Measurements from ENCODE around the gene OR10C1. TPM values are rescaled to one million over a fixed set of nuclear protein-coding genes. Genes with fewer than 3 reads are reported as not detected.

Gene OR10C1
- total RNA-seq, 1 experiment from 2014 or later = not detected

DNA sequence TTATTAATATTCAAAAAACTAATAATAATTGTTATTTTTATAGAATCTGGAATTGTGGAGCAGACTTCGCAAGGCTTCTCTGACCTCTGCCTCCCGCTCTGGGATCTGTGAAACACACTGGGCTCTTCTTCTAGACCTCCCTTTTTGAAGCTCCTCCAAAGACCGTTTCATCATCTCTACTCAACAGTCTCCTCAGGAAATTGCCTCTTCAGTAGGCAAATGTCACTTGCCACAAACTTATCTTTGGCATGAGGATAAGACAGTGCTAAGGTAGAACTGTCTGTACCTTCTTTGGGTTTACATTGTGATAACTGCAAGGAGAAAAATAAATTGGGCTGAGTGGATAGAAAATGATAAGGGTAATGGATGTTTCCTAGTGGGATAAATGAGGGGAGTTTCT lies 50.9 kb downstream of the OR10C1 start:
- Histone ChIP-seq H3K4ac (ENCODE audit: low read depth, low read length) (no peak overlapping the region), H3K14ac (ENCODE audit: insufficient read depth, low read length) (no peak overlapping the region), H4K8ac (replicated peaks; ENCODE audit: insufficient read length, low read depth, low read length) (no peak overlapping the region), H3K79me2 (ENCODE audit: insufficient read depth, low read length) (no peaks in the 10 kb centered on the region), H2BK5ac (ENCODE audit: insufficient read length, low read length) (no peak overlapping the region), H3K79me1 (ENCODE audit: insufficient read depth, low read depth, low read length, poor library complexity, severe bottlenecking) (no peaks in the 10 kb centered on the region), H3K27ac (ENCODE audit: insufficient read length, low read depth, low read length) (no peak overlapping the region), H3K18ac (ENCODE audit: insufficient read length, low read depth, low read length) (no peak overlapping the region), H2BK12ac (ENCODE audit: insufficient read length, low read depth, low read length) (no peak overlapping the region), H2AFZ (ENCODE audit: low read length) (no peak overlapping the region), H3K4me1 (ENCODE audit: insufficient read depth, low read length) (no peaks in the 10 kb centered on the region), H3T11ph (ENCODE audit: low read length) (no peak overlapping the region), H3K56ac (ENCODE audit: insufficient read length, low read depth, low read length) (no peak overlapping the region), H3K9ac (ENCODE audit: extremely low read depth, insufficient read length, low read length) (no peak overlapping the region), H3K9me3 (ENCODE audit: control insufficient read depth, low read depth, low read length) (no peaks in the 10 kb centered on the region), H4K5ac (ENCODE audit: insufficient read length, low read depth, low read length) (no peak overlapping the region), H3K27me3 (ENCODE audit: insufficient read depth, low read length) (no peaks in the 10 kb centered on the region), H3K4me2 (ENCODE audit: insufficient read depth, insufficient read length, low read length) (no peak overlapping the region), H3K23me2 (ENCODE audit: insufficient read length, low read depth, low read length, poor library complexity, severe bottlenecking) (no peaks in the 10 kb centered on the region), H2BK120ac (ENCODE audit: low read depth, low read length, poor library complexity, severe bottlenecking) (no peak overlapping the region), H4K91ac (ENCODE audit: insufficient read length, low read depth, low read length) (no peak overlapping the region), H4K20me1 (ENCODE audit: control insufficient read depth, insufficient read depth, insufficient read length) (no peaks in the 10 kb centered on the region), H2AK5ac (ENCODE audit: insufficient read length, low read length) (no peak overlapping the region), H2BK15ac (ENCODE audit: low read depth, low read length) (no peak overlapping the region), H2BK20ac (ENCODE audit: low read depth, low read length, poor library complexity, severe bottlenecking) (no peak overlapping the region), H3K23ac (ENCODE audit: insufficient read length, low read depth, low read length) (no peak overlapping the region)
- Mint-ChIP-seq H3K36me3 (ENCODE audit: insufficient read depth in 1 of 3, low read depth in 3 of 3) (no peaks in the 10 kb centered on the region), H3K4me3 (no peak overlapping the region), H3K27ac (no peak overlapping the region), H3K4me1 (peaks cover 0 to 8% of the 10 kb centered on the region in 2 experiments; a peak in 3 of 4 replicates), H3K27me3 (ENCODE audit: low read depth) (no peaks in the 10 kb centered on the region; the same call in 1 of the 2 replicates), H3K9me3 (no peaks in the 10 kb centered on the region; a peak in 1 of 5 replicates)
- no peak for DNase-seq
- TF ChIP-seq, protein P1, sequence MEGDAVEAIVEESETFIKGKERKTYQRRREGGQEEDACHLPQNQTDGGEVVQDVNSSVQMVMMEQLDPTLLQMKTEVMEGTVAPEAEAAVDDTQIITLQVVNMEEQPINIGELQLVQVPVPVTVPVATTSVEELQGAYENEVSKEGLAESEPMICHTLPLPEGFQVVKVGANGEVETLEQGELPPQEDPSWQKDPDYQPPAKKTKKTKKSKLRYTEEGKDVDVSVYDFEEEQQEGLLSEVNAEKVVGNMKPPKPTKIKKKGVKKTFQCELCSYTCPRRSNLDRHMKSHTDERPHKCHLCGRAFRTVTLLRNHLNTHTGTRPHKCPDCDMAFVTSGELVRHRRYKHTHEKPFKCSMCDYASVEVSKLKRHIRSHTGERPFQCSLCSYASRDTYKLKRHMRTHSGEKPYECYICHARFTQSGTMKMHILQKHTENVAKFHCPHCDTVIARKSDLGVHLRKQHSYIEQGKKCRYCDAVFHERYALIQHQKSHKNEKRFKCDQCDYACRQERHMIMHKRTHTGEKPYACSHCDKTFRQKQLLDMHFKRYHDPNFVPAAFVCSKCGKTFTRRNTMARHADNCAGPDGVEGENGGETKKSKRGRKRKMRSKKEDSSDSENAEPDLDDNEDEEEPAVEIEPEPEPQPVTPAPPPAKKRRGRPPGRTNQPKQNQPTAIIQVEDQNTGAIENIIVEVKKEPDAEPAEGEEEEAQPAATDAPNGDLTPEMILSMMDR (conservative IDR thresholded peaks at IDR 0.05) = no peak
- no CpG with 5 or more reads among the region's 3 CpGs for WGBS (ENCODE audit: extremely low coverage, insufficient read length, low lambda C conversion rate)
